Neural progenitor cell (in vitro differentiated cells): ENCODE results near the gene TMEM175.

Experiments
- CTCF ChIP-seq: fragments of 200-600 bp; sonication (generic); IDR thresholded peaks from 2 replicates; pipeline ENCODE4 v1.5.1; 2017; ENCODE audit warnings: antibody characterized with exemption, mild to moderate bottlenecking
- EZH2 ChIP-seq: fragments of 200-600 bp; sonication (generic); IDR thresholded peaks from 2 replicates; pipeline ENCODE4 v1.6.1; 2017; ENCODE audit warnings: antibody characterized with exemption, mild to moderate bottlenecking, moderate library complexity
- EZH2phosphoT487 ChIP-seq: fragments of 200-600 bp; sonication (generic); IDR thresholded peaks from 2 replicates; pipeline ENCODE4 v1.6.1; 2017; ENCODE audit warnings: antibody characterized with exemption

GRCh38 chr4:900073-900472 is 32.2 kb upstream of the TMEM175 start:
- no peak for TF ChIP-seq CTCF
- TF ChIP-seq EZH2phosphoT487, result no peak
- no peak for TF ChIP-seq EZH2
